ENCODE data around the gene IFT81.

The IFT81 gene

DNA sequence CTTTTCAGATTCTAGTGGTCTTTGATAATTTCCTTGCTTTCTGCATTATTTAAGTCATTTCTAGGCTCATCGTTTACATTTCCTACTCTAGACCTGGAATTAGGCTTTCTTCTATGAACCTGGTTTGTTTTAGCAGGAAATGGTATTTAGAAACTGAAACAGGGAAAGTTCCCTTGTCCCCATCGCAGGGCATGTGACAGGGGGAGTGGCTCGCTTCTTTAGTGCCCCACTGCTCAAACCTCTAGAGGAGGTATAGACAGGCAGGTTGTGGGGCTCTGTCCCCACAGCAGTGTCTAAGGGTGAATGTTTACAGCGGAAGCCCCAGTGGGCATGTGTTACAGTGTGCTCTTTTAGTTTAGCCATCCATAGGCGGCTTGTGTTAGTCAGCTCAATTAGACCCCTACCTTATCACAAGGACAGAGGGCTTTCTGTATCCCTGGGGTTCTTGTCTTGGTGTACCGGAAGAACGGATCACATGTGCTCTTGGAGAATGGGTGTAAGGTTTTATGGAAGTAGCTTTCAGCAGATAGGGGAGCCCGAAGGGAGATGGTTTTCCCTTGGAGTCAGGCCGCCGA is 25.0 kb downstream of the IFT81 start:
- Histone ChIP-seq H3K27ac (ENCODE audit: low read depth, low read length) (no peak overlapping the region), H3K36me3 (ENCODE audit: control insufficient read depth in 1 of 2, insufficient read depth in 2 of 2, low read length in 2 of 2) (no peaks in the 10 kb centered on the region)

GRCh38 chr12:110156766-110157165 is 32.6 kb downstream of the IFT81 start:
- Histone ChIP-seq H3K27ac (ENCODE audit: low read depth, low read length) (no peak overlapping the region), H3K36me3 (ENCODE audit: control insufficient read depth in 1 of 2, insufficient read depth in 2 of 2, low read length in 2 of 2) (no peaks in the 10 kb centered on the region), H3K4me1 (ENCODE audit: control insufficient read depth in 1 of 2, insufficient read depth in 2 of 2, low read length in 2 of 2) (no peaks in the 10 kb centered on the region), H3K9me3 (ENCODE audit: control insufficient read depth in 1 of 2, low read length in 2 of 2) (peaks cover 4% of the 10 kb centered on the region in 2 donors), H3K27me3 (ENCODE audit: control insufficient read depth in 1 of 2, insufficient read depth in 2 of 2, low read length in 2 of 2) (no peaks in the 10 kb centered on the region), H3K4me3 (ENCODE audit: low read depth in 1 of 2, low read length in 2 of 2) (no peak overlapping the region), H3K9ac (ENCODE audit: low read depth in 1 of 2, low read length in 2 of 2) (no peak overlapping the region)

More for the DNA sequence above, 25.0 kb downstream of the IFT81 start:
- Histone ChIP-seq H3K9ac (ENCODE audit: low read depth in 1 of 2, low read length in 2 of 2) (no peak overlapping the region), H3K27me3 (ENCODE audit: control insufficient read depth in 1 of 2, insufficient read depth in 2 of 2, low read length in 2 of 2) (no peaks in the 10 kb centered on the region), H3K9me3 (ENCODE audit: control insufficient read depth in 1 of 2, low read length in 2 of 2) (no peaks in the 10 kb centered on the region), H3K4me3 (ENCODE audit: low read depth in 1 of 2, low read length in 2 of 2) (no peak overlapping the region), H3K4me1 (ENCODE audit: control insufficient read depth in 1 of 2, insufficient read depth in 2 of 2, low read length in 2 of 2) (no peaks in the 10 kb centered on the region)

GRCh38 chr12:110157539-110157938 is 33.4 kb downstream of the IFT81 start:
- H3K27ac ChIP-seq (ENCODE audit: low read depth, low read length): no peak overlapping the region
- H3K9me3 ChIP-seq (ENCODE audit: control insufficient read depth in 1 of 2, low read length in 2 of 2): peaks cover 4% of the 10 kb centered on the region in 2 donors
- no peak overlapping the region for H3K4me3 ChIP-seq (ENCODE audit: low read depth in 1 of 2, low read length in 2 of 2)
- H3K9ac ChIP-seq (ENCODE audit: low read depth in 1 of 2, low read length in 2 of 2): no peak overlapping the region
- no peaks in the 10 kb centered on the region for H3K36me3 ChIP-seq (ENCODE audit: control insufficient read depth in 1 of 2, insufficient read depth in 2 of 2, low read length in 2 of 2)
- H3K27me3 ChIP-seq (ENCODE audit: control insufficient read depth in 1 of 2, insufficient read depth in 2 of 2, low read length in 2 of 2): no peaks in the 10 kb centered on the region
- H3K4me1 ChIP-seq (ENCODE audit: control insufficient read depth in 1 of 2, insufficient read depth in 2 of 2, low read length in 2 of 2): no peaks in the 10 kb centered on the region

GRCh38 chr12:110159671-110160245 is 35.6 kb downstream of the IFT81 start:
- Histone ChIP-seq H3K4me1 (ENCODE audit: control insufficient read depth in 1 of 2, insufficient read depth in 2 of 2, low read length in 2 of 2) (no peaks in the 10 kb centered on the region), H3K27ac (ENCODE audit: low read depth, low read length) (no peak overlapping the region), H3K36me3 (ENCODE audit: control insufficient read depth in 1 of 2, insufficient read depth in 2 of 2, low read length in 2 of 2) (no peaks in the 10 kb centered on the region)

DNA sequence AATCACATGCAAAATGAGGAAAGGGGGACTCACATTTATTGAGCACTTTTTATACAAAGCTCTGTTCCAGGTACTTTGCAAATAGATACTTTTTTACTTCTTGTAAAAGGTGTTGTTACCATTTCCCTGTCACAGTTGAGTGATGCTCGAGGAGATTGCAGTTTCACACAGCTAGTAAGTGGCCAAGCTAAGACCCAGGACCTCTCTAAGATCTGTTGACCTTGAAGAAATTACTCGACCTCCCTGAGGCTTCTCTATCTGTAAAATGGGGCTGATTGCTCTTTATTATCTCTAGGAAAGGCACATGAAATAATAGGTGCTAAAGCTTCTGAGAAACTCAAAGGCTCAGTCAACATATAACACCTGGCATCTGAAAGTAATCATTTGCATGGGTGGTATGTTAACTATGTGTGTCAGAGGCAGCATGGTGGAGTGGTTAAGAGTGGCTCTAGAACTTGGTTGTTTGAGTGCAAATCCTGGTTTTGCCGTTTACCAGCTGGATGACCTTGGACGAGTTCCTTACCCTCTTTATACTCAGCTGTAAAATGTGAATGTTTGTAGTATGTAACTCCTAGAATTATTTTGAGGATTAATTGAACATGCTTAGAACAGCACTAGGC is 41.5 kb downstream of the IFT81 start:
- Histone ChIP-seq H3K9me3 (ENCODE audit: control insufficient read depth in 1 of 2, low read length in 2 of 2) (no peaks in the 10 kb centered on the region), H3K36me3 (ENCODE audit: control insufficient read depth in 1 of 2, insufficient read depth in 2 of 2, low read length in 2 of 2) (no peaks in the 10 kb centered on the region), H3K4me1 (ENCODE audit: control insufficient read depth in 1 of 2, insufficient read depth in 2 of 2, low read length in 2 of 2) (no peaks in the 10 kb centered on the region), H3K9ac (ENCODE audit: low read depth in 1 of 2, low read length in 2 of 2) (no peak overlapping the region), H3K4me3 (ENCODE audit: low read depth in 1 of 2, low read length in 2 of 2) (no peak overlapping the region), H3K27ac (ENCODE audit: low read depth, low read length) (no peak overlapping the region), H3K27me3 (ENCODE audit: control insufficient read depth in 1 of 2, insufficient read depth in 2 of 2, low read length in 2 of 2) (no peaks in the 10 kb centered on the region)

More at GRCh38 chr12:110159671-110160245, 35.6 kb downstream of the IFT81 start:
- no peak overlapping the region for H3K9ac ChIP-seq (ENCODE audit: low read depth in 1 of 2, low read length in 2 of 2)
- H3K9me3 ChIP-seq (ENCODE audit: control insufficient read depth in 1 of 2, low read length in 2 of 2): peaks cover 4% of the 10 kb centered on the region in 2 donors
- H3K27me3 ChIP-seq (ENCODE audit: control insufficient read depth in 1 of 2, insufficient read depth in 2 of 2, low read length in 2 of 2): no peaks in the 10 kb centered on the region
- H3K4me3 ChIP-seq (ENCODE audit: low read depth in 1 of 2, low read length in 2 of 2): no peak overlapping the region

GRCh38 chr12:110168732-110169455 is 44.7 kb downstream of the IFT81 start:
- H3K27me3 ChIP-seq (ENCODE audit: control insufficient read depth in 1 of 2, insufficient read depth in 2 of 2, low read length in 2 of 2): no peaks in the 10 kb centered on the region
- no peaks in the 10 kb centered on the region for H3K4me1 ChIP-seq (ENCODE audit: control insufficient read depth in 1 of 2, insufficient read depth in 2 of 2, low read length in 2 of 2)
- no peaks in the 10 kb centered on the region for H3K9me3 ChIP-seq (ENCODE audit: control insufficient read depth in 1 of 2, low read length in 2 of 2)
- H3K36me3 ChIP-seq (ENCODE audit: control insufficient read depth in 1 of 2, insufficient read depth in 2 of 2, low read length in 2 of 2): no peaks in the 10 kb centered on the region
- no peak overlapping the region for H3K9ac ChIP-seq (ENCODE audit: low read depth in 1 of 2, low read length in 2 of 2)
- H3K27ac ChIP-seq (ENCODE audit: low read depth, low read length): no peak overlapping the region
- no peak overlapping the region for H3K4me3 ChIP-seq (ENCODE audit: low read depth in 1 of 2, low read length in 2 of 2)

GRCh38 chr12:110170535-110171185 is 46.5 kb downstream of the IFT81 start:
- Histone ChIP-seq H3K9me3 (ENCODE audit: control insufficient read depth in 1 of 2, low read length in 2 of 2) (no peaks in the 10 kb centered on the region), H3K4me1 (ENCODE audit: control insufficient read depth in 1 of 2, insufficient read depth in 2 of 2, low read length in 2 of 2) (no peaks in the 10 kb centered on the region), H3K27ac (ENCODE audit: low read depth, low read length) (no peak overlapping the region), H3K9ac (ENCODE audit: low read depth in 1 of 2, low read length in 2 of 2) (no peak overlapping the region), H3K36me3 (ENCODE audit: control insufficient read depth in 1 of 2, insufficient read depth in 2 of 2, low read length in 2 of 2) (no peaks in the 10 kb centered on the region), H3K27me3 (ENCODE audit: control insufficient read depth in 1 of 2, insufficient read depth in 2 of 2, low read length in 2 of 2) (no peaks in the 10 kb centered on the region), H3K4me3 (ENCODE audit: low read depth in 1 of 2, low read length in 2 of 2) (no peak overlapping the region)

DNA sequence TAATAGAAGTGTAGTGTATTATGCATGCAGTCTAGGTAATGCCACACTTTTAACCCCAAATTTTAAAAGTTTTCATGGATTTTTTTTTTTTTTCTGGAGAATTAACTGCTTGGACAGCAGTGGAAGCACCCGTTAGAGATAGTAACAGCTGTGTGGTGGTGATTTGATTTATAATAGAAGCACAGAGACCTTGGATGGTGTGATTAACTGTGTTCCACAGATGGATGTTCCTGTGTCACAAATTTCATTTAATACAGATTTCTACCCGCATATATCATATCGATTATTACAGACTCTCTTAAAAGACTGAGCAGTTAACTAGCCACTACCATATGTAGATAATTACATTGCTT is 47.0 kb downstream of the IFT81 start:
- Histone ChIP-seq H3K36me3 (ENCODE audit: control insufficient read depth in 1 of 2, insufficient read depth in 2 of 2, low read length in 2 of 2) (no peaks in the 10 kb centered on the region), H3K9me3 (ENCODE audit: control insufficient read depth in 1 of 2, low read length in 2 of 2) (no peaks in the 10 kb centered on the region), H3K9ac (ENCODE audit: low read depth in 1 of 2, low read length in 2 of 2) (no peak overlapping the region), H3K27me3 (ENCODE audit: control insufficient read depth in 1 of 2, insufficient read depth in 2 of 2, low read length in 2 of 2) (no peaks in the 10 kb centered on the region), H3K4me3 (ENCODE audit: low read depth in 1 of 2, low read length in 2 of 2) (no peak overlapping the region), H3K27ac (ENCODE audit: low read depth, low read length) (no peak overlapping the region), H3K4me1 (ENCODE audit: control insufficient read depth in 1 of 2, insufficient read depth in 2 of 2, low read length in 2 of 2) (no peaks in the 10 kb centered on the region)

DNA sequence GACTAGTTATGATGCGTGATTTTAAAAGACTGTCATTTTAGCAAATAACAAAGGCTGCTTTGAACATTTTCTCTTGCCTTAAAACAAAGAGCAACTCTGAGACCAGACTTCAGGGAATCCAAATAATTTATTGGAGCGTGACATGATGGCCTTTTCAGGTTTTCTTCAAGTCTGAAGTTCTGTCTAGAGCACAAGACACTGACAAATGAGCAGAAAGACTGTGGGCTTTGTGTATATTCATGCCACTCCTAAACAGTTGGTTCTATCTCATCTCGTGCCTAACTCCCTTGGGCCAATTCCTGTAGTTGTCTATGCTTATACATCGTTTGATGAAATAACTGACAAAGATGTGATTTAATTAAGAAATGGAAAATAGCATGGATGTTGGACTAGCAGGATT is 47.5 kb downstream of the IFT81 start:
- Histone ChIP-seq H3K9me3 (ENCODE audit: control insufficient read depth in 1 of 2, low read length in 2 of 2) (no peaks in the 10 kb centered on the region), H3K9ac (ENCODE audit: low read depth in 1 of 2, low read length in 2 of 2) (no peak overlapping the region), H3K4me3 (ENCODE audit: low read depth in 1 of 2, low read length in 2 of 2) (no peak overlapping the region), H3K27ac (ENCODE audit: low read depth, low read length) (no peak overlapping the region), H3K27me3 (ENCODE audit: control insufficient read depth in 1 of 2, insufficient read depth in 2 of 2, low read length in 2 of 2) (no peaks in the 10 kb centered on the region), H3K36me3 (ENCODE audit: control insufficient read depth in 1 of 2, insufficient read depth in 2 of 2, low read length in 2 of 2) (no peaks in the 10 kb centered on the region), H3K4me1 (ENCODE audit: control insufficient read depth in 1 of 2, insufficient read depth in 2 of 2, low read length in 2 of 2) (no peaks in the 10 kb centered on the region)
